Lung (tissue), 12 donors: ENCODE measurements around the gene POU6F1. TPM values are rescaled to one million over a fixed set of nuclear protein-coding genes. Genes with fewer than 3 reads are reported as not detected.

Experiments
- ATAC-seq: fragments of 200-7000 bp; cut with Tn5 transposase; one replicate; pipeline ENCODE4 v1.9.1; 2020; ENCODE audit warnings: moderate number of reproducible peaks; ENCODE audit not compliant: insufficient read depth, low FRiP score
- DNase-seq, 3 donors: peaks; one replicate each; pipeline ENCODE4 v3.0.0-alpha.2; 2013 to 2017
- H3K27ac ChIP-seq, 2 donors: one replicate each; pipeline ENCODE4 v1.5.1; 2013; ENCODE audit warnings: mild to moderate bottlenecking in 2 of 2, moderate library complexity in 2 of 2, control low read depth in 1 of 2, inconsistent platforms in 1 of 2, low read depth in 1 of 2, low read length in 1 of 2
- H3K27me3 ChIP-seq, 3 donors: one replicate each; pipeline ENCODE4 v1.5.1; 2013; ENCODE audit warnings: low read length in 2 of 3; ENCODE audit not compliant: control insufficient read depth in 3 of 3, insufficient read depth in 3 of 3
- H3K36me3 ChIP-seq, 4 donors: one replicate each; pipeline ENCODE4 v1.5.1; 2013; ENCODE audit warnings: low read length in 4 of 4, mild to moderate bottlenecking in 1 of 4, moderate library complexity in 1 of 4; ENCODE audit not compliant: control insufficient read depth in 4 of 4, insufficient read depth in 4 of 4
- H3K4me1 ChIP-seq, 5 donors: one replicate each; pipeline ENCODE4 v1.5.1; 2013; ENCODE audit warnings: low read length in 5 of 5, mild to moderate bottlenecking in 2 of 5, moderate library complexity in 1 of 5; ENCODE audit not compliant: control insufficient read depth in 5 of 5, insufficient read depth in 5 of 5
- H3K4me3 ChIP-seq: one replicate; pipeline ENCODE4 v1.5.1; 2013; ENCODE audit warnings: mild to moderate bottlenecking, control low read depth, moderate library complexity
- H3K9ac ChIP-seq, 2 donors: one replicate each; pipeline ENCODE4 v1.5.1; 2013; ENCODE audit warnings: low read length in 2 of 2, control low read depth in 1 of 2; ENCODE audit not compliant: insufficient read depth in 1 of 2
- H3K9me3 ChIP-seq, 4 donors: one replicate each; pipeline ENCODE4 v1.5.1; 2013; ENCODE audit warnings: low read length in 3 of 4, mild to moderate bottlenecking in 1 of 4, moderate library complexity in 1 of 4; ENCODE audit not compliant: control insufficient read depth in 4 of 4, insufficient read depth in 3 of 4
- WGBS, 2 donors: extraction: QIAGEN DNeasy Blood & Tissue Kit; methylation state at CpG; one replicate each; pipeline ENCODE4 v1.1.7; 2013; 5-methylcytosine and 5-hydroxymethylcytosine counted together
- polyA plus RNA-seq, 2 donors: library from polyadenylated mRNA; stranded (reverse); fragments of 200-250 nt; gene quantifications; one replicate each; pipeline ENCODE4 v1.2.1, GENCODE V29; 2013
- total RNA-seq, 2 donors: library from RNA; depleted of rRNA in 1 of 2; stranded (reverse); fragments of >200 nt in 1 of 2; gene quantifications; one replicate each; pipeline ENCODE4 v1.2.1, GENCODE V29; 2014 to 2021
- TF ChIP-seq, protein P1 (sequence below): IDR thresholded peaks from 2 replicates; pipeline ENCODE4 v1.5.1; 2012; ENCODE audit warnings: mild to moderate bottlenecking; ENCODE audit errors: control extremely low read depth, extremely low read depth
- donor health status: control.
- donor health status: control.
- donor health status: Bipolar disorder and iron deficiency.
- donor health status: healthy.
- donor health status: DM: yes; HTN: yes; CAD: no.

Gene POU6F1
- total and polyA plus RNA-seq, 4 donors = 3.0 to 16.1 (median 9.2) TPM

- Histone ChIP-seq H3K4me3 (no peak overlapping the region), H3K27me3 (no peaks in the 10 kb centered on the region), H3K9ac (no peak overlapping the region), H3K27ac (no peak overlapping the region), H3K36me3 (peaks cover 0 to 10% (median 4%) of the 10 kb centered on the region in 4 donors), H3K4me1 (peaks cover 0 to 4% (median 0%) of the 10 kb centered on the region in 5 donors), H3K9me3 (no peaks in the 10 kb centered on the region)
- ATAC-seq = no peak
- 76 to 89% methylated on average over 16 of the region's 16 CpGs for WGBS, 2 donors
- TF ChIP-seq, protein P1, sequence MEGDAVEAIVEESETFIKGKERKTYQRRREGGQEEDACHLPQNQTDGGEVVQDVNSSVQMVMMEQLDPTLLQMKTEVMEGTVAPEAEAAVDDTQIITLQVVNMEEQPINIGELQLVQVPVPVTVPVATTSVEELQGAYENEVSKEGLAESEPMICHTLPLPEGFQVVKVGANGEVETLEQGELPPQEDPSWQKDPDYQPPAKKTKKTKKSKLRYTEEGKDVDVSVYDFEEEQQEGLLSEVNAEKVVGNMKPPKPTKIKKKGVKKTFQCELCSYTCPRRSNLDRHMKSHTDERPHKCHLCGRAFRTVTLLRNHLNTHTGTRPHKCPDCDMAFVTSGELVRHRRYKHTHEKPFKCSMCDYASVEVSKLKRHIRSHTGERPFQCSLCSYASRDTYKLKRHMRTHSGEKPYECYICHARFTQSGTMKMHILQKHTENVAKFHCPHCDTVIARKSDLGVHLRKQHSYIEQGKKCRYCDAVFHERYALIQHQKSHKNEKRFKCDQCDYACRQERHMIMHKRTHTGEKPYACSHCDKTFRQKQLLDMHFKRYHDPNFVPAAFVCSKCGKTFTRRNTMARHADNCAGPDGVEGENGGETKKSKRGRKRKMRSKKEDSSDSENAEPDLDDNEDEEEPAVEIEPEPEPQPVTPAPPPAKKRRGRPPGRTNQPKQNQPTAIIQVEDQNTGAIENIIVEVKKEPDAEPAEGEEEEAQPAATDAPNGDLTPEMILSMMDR = no peak
- DNase-seq = peak in 1 of 3 donors; percentile 10
Measured at GRCh38 chr12:51198568-51199365, 19.1 kb downstream of the POU6F1 start.

- TF ChIP-seq, protein P1 = no peak
- Histone ChIP-seq H3K9ac (no peak overlapping the region), H3K27me3 (no peaks in the 10 kb centered on the region), H3K27ac (no peak overlapping the region), H3K4me1 (peaks cover 0 to 4% (median 0%) of the 10 kb centered on the region in 5 donors), H3K4me3 (no peak overlapping the region), H3K9me3 (no peaks in the 10 kb centered on the region), H3K36me3 (peaks cover 0 to 9% (median 3%) of the 10 kb centered on the region in 4 donors)
- DNase-seq (no peak), ATAC-seq (no peak)
- 94 to 95% methylated on average over 38 of the region's 38 CpGs for WGBS, 2 donors
Measured at GRCh38 chr12:51197736-51198567, 19.9 kb downstream of the POU6F1 start.

DNA sequence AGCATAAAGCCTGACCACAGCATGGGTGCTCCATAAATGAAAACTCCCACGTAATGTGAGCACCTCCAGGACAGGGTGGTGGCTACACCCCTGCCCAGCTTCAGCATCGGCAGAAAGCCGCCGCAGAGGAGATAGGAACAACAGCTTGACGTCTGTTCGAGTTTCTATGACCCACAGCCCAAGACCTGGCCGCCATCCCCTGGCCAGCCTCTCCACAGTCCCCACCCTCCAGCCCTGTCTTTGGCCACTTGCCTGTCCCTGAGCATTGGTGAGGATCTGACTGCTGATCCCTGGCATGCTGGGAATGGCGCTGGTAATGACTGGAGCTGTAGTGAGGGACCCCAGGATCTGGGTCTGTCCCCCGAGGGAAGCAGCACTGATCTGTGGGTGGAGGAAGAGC is 21.3 kb downstream of the POU6F1 start:
- no peak overlapping the region for H3K4me3 ChIP-seq
- 94 to 95% methylated on average over 9 of the region's 9 CpGs for WGBS, 2 donors
- ATAC-seq (no peak), DNase-seq (no peak)
- no peaks in the 10 kb centered on the region for H3K9me3 ChIP-seq
- H3K9ac ChIP-seq = no peak overlapping the region
- no peak overlapping the region for H3K27ac ChIP-seq
- no peaks in the 10 kb centered on the region for H3K27me3 ChIP-seq
- TF ChIP-seq, protein P1 = no peak
- peaks cover 0 to 4% (median 0%) of the 10 kb centered on the region in 5 donors for H3K4me1 ChIP-seq
- H3K36me3 ChIP-seq = peaks cover 0 to 15% (median 2%) of the 10 kb centered on the region in 4 donors
